GM23338 (cell line): ENCODE data around the gene RNF157.

Experiments used
- CREB1 ChIP-seq: fragments of 250-450 bp; sonication (Bioruptor Pico); IDR thresholded peaks from 2 replicates; pipeline ENCODE4 v1.5.0; 2020; ENCODE audit warnings: low read depth, mild to moderate bottlenecking, moderate library complexity
- CTCF ChIP-seq, 2 experiments: fragments of 200-600 bp in 1 of 2; sonication (generic) in 1 of 2; conservative IDR thresholded peaks; 2 replicates each; pipeline versions ENCODE4 v1.5.1 to v1.6.1; 2016 to 2017; ENCODE audit warnings: antibody characterized with exemption in 2 of 2, low read depth in 2 of 2, mild to moderate bottlenecking in 2 of 2, moderate library complexity in 1 of 2
- EZH2 ChIP-seq: fragments of 200-600 bp; sonication (generic); IDR thresholded peaks from one replicate; pipeline ENCODE4 v1.8.0; 2017; ENCODE audit warnings: antibody characterized with exemption, mild to moderate bottlenecking, low read depth; ENCODE audit not compliant: unreplicated experiment
- EZH2phosphoT487 ChIP-seq: fragments of 200-600 bp; sonication (generic); IDR thresholded peaks from one replicate; pipeline ENCODE4 v1.8.1; 2018; ENCODE audit warnings: antibody characterized with exemption; ENCODE audit not compliant: unreplicated experiment
- JUNB ChIP-seq: IDR thresholded peaks from one replicate; pipeline ENCODE4 v1.6.1; 2016; ENCODE audit warnings: antibody characterized with exemption; ENCODE audit not compliant: unreplicated experiment
- POLR2AphosphoS5 ChIP-seq: IDR thresholded peaks from 2 replicates; pipeline ENCODE4 v1.6.1; 2016; ENCODE audit warnings: antibody characterized with exemption, low read depth
- REST ChIP-seq: IDR thresholded peaks from one replicate; pipeline ENCODE4 v1.6.1; 2018; ENCODE audit warnings: antibody characterized with exemption; ENCODE audit not compliant: unreplicated experiment

GRCh38 chr17:76223802-76224201 lies 16.5 kb downstream of the RNF157 start:
- TF ChIP-seq CTCF (conservative IDR thresholded peaks at IDR 0.05; ENCODE audit: low read depth in 2 of 2) (no peak), POLR2AphosphoS5 (no peak), CREB1 (CRISPR knock-in tag) (no peak), EZH2phosphoT487 (no peak), REST (no peak), EZH2 (no peak), JUNB (no peak)
